Endometrium (tissue), 2 donors: ENCODE results near the gene KIF26A.

ENCODE experiments used
- FAIRE-seq: peaks from 2 replicates; lab custom pipeline; 2012; peaks lifted over from hg19 to GRCh38; lab: Jason Lieb, UNC
- donor health status: control.
- donor health status: control.

The KIF26A gene

DNA sequence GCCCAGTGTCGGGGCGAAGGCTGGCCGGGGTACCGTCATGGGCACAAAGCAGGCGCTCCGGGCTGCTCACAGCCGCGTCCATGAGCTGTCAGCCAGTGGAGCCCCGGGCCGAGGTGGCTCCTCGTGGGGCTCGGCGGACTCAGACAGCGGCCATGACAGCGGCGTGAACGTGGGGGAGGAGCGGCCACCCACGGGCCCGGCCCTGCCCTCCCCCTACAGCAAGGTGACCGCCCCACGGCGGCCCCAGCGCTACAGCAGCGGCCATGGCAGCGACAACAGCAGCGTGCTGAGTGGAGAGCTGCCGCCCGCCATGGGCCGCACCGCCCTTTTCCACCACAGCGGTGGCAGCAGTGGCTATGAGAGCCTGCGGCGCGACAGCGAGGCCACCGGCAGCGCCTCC lies 39.0 kb downstream of the KIF26A start:
- FAIRE-seq: no peak

GRCh38 chr14:104178279-104178678 lies 39.9 kb downstream of the KIF26A start:
- FAIRE-seq: no peak

- FAIRE-seq: no peak
Measured at GRCh38 chr14:104179126-104179525, 40.7 kb downstream of the KIF26A start.

DNA sequence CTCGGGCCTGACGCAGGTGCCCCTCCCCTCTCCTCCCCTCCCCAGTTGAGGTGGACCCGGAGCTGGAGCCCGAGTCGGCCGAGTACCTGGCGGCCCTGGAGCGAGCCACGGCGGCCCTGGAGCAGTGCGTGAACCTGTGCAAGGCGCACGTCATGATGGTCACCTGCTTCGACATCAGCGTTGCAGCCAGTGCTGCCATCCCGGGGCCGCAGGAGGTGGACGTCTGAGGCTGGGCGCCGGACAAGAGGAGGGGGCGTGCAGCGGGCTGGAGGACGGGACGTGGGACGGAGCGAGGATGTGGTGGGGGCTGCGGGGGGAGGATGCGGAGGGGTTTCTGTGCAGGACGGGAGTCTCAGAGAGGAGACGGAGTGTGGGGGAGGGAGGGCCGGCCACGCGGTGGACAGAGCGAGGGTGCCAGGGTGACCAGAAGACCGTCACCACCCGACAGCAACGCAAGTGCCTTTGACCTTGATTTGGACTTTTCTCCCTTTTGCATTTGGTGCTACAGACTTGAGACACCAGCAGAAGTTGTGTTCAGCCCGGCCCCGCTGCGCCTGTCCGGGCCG lies 41.3 kb downstream of the KIF26A start:
- FAIRE-seq: no peak

GRCh38 chr14:104180561-104181165 lies 42.3 kb downstream of the KIF26A start:
- FAIRE-seq: no peak

GRCh38 chr14:104181761-104182530 lies 43.6 kb downstream of the KIF26A start:
- no peak for FAIRE-seq

- no peak for FAIRE-seq
Measured at GRCh38 chr14:104182857-104183425, 44.6 kb downstream of the KIF26A start.

DNA sequence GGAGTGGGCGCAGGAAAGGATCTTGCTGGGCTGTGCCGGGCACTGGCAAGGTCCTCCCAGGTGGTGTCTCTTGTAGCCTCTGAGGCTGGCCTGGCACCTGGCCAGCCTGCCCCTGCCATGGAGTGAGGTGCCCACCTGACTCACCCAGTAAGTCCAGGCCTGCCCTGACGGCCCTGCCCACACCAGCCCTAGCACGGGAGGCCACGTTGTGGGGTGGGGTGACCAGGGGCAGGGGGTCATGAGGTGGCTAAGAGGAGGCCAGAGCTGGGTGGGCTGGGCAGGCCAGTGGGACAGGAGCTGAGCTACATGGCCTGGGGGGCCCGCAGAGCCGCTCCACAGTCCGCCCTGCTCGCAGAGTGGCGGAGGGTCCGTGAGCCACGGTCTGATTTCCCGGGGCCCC lies 45.4 kb downstream of the KIF26A start:
- no peak for FAIRE-seq

GRCh38 chr14:104184506-104184905 lies 46.1 kb downstream of the KIF26A start:
- FAIRE-seq: no peak

GRCh38 chr14:104184911-104185499 lies 46.6 kb downstream of the KIF26A start:
- no peak for FAIRE-seq

DNA sequence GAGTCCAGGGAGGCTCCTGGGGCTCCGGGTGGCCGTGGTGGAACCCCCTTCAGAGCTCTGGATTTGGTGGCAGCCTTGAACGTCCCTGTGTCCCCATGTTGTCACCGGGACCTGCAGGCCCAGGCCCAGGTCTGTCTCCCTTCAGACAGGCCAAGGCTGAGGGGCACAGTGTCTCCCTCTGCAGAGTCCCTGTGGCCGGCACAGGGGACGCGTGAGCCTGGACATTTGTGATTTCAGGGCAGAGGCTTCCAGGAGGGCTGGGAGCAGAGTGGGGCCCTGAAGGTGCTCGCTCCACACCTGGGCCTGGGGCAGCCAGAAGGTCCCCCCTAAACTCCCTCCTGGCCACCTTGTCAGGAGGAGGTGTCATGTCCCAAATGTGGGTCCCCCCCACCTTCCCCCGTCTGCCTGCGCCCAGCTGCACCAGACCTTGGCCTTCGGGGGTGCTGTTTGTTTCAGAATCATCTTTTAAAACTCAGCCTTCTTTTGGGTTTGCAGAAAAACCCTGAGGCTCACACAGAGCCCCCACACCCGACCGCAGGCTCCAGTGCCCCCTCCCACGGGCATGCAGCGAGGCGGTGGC lies 47.6 kb downstream of the KIF26A start:
- no peak for FAIRE-seq

GRCh38 chr14:104186575-104186974 lies 48.2 kb downstream of the KIF26A start:
- no peak for FAIRE-seq

DNA sequence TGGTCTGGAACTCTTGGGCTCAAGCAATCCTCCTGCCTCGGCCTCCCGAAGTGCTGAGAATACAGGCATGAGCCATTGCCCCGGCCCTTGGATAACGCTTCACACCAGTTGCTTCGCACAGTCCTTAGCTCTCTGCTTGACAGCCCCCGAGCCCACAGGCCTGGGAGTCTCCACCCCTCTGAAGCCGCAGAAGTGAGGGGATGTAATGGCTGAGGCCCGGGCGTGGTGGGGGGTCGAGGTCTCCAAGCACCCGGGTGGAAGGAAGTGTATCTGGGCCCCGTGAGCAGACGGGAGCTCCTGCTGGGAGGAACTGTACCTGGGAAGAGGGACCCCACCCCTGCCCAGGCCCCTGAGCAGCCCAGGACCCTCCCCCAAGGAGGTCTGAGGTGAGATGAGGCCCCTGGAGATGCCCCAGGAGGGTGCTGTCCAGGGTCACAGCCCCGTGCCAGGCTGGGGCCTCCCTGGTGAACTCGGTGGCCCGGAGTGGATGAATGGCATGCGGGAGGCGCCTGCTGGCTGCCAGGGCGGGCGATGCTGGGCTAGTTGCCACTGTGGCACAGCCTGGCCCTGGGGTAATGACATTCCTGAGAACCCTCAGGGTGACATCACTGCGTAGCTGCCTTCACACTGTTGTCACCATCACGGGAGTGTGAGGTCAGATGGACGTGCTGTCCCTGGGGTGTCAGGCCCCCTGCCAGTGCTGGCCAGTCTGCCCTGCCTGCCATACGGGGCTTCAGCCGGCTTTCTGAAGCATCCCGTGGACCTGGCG lies 48.9 kb downstream of the KIF26A start:
- FAIRE-seq: no peak

- FAIRE-seq: no peak
Measured at GRCh38 chr14:104187931-104188726, 49.7 kb downstream of the KIF26A start.

GRCh38 chr14:104188727-104189400 lies 50.5 kb downstream of the KIF26A start:
- FAIRE-seq: no peak

DNA sequence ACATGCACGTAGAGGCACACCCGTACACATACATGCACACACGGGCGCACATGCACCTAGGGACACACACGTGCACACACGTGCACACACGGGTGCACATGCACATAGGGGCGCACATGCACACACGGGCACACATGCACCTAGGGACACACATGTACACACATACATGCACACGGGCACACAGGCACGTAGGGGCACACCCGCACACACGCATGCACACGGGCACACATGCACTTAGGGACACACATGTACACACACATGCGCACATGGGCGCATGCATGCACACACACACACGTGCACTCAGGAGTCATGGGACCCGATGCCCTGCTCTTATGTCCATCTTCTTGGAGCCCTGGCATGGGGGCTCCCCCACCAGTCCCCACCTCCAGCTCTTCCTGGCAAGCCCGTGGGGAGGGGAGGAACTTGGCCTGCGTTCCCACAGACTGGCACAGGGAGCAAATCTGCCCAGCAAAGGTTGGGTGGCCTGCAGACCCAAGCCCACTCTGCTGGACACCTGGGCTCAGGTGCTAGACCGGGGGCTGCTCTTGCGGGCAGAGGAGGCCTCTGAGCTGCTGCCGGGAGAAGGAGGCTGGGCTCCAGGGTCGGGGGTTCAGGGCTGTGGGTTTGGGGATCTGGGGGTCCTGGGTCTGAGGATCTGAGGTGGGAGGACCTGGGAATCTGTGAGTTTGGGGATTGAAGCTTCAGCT lies 51.4 kb downstream of the KIF26A start:
- no peak for FAIRE-seq

GRCh38 chr14:104190396-104191000 lies 52.1 kb downstream of the KIF26A start:
- FAIRE-seq: no peak

DNA sequence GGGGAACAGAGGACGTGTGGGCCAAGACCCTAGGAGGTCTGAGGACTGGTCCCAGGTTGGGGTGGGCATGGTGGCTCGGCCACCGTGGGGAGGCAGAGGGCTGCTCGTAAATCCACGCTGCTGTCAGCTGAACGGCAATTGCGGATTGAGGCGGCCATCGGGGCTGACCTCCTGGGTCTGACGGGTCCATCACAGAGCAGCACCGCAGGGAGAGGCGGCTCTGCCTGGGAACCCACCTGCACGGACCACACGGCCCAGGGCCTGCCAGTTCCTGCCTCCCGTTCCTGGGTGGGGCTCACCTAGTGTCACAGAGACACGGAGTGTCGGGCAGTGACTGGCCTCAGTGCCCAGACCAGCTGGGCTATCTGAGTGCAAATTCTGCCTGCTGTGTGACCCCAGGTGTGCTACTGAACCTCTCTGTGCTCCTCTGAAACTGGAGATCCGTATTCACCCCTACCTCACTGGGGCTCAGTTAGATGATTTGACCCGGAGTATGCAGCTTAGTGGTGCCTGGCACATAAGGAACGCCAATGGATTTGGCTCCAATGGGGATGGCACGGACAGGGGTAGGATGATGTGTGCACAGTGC lies 53.1 kb downstream of the KIF26A start:
- no peak for FAIRE-seq
